Central memory CD8-positive, alpha-beta T cell (primary cell): ENCODE measurements around the gene NLRP7.

Source experiments
- ATAC-seq: fragments of 150-1000 bp; cut with Tn5 transposase; replicated peaks from 2 replicates; pipeline ENCODE4 v1.10.0; 2022; ENCODE audit warnings: mild to moderate bottlenecking, moderate FRiP score, moderate number of reproducible peaks; ENCODE audit not compliant: poor library complexity, severe bottlenecking; ENCODE audit errors: extremely low read depth
- DNase-seq, 2 donors: peaks; one replicate each; pipeline ENCODE4 v3.0.0; 2021; ENCODE audit warnings: low spot score in 2 of 2
- H3K27ac Mint-ChIP-seq: one replicate; pipeline ENCODE4 v1.8.0; 2022; ENCODE audit warnings: low read depth, mild to moderate bottlenecking, moderate library complexity, mixed read lengths
- H3K27me3 Mint-ChIP-seq: one replicate; pipeline ENCODE4 v1.8.0; 2022; ENCODE audit warnings: mixed read lengths
- H3K36me3 Mint-ChIP-seq: one replicate; pipeline ENCODE4 v1.8.0; 2022; ENCODE audit warnings: mild to moderate bottlenecking, moderate library complexity, mixed read lengths; ENCODE audit not compliant: insufficient read depth
- H3K4me1 Mint-ChIP-seq: one replicate; pipeline ENCODE4 v1.8.0; 2022; ENCODE audit warnings: mixed read lengths
- H3K4me3 Mint-ChIP-seq: one replicate; pipeline ENCODE4 v1.8.0; 2022; ENCODE audit warnings: mild to moderate bottlenecking, moderate library complexity, mixed read lengths
- H3K9me3 Mint-ChIP-seq: one replicate; pipeline ENCODE4 v1.8.0; 2022; ENCODE audit warnings: mixed read lengths

The NLRP7 gene

GRCh38 chr19:54888239-54888638 is 59.1 kb downstream of the NLRP7 start:
- Mint-ChIP-seq H3K27me3 (no peaks in the 10 kb centered on the region), H3K36me3 (no peaks in the 10 kb centered on the region), H3K9me3 (no peaks in the 10 kb centered on the region), H3K4me1 (no peaks in the 10 kb centered on the region), H3K27ac (no peak overlapping the region), H3K4me3 (no peak overlapping the region)
- no peak for ATAC-seq
- no peak for DNase-seq

GRCh38 chr19:54883228-54883627 is 64.1 kb downstream of the NLRP7 start:
- DNase-seq: no peak
- H3K27me3 Mint-ChIP-seq: peaks cover 20% of the 10 kb centered on the region
- no peaks in the 10 kb centered on the region for H3K36me3 Mint-ChIP-seq
- no peak for ATAC-seq
- no peaks in the 10 kb centered on the region for H3K4me1 Mint-ChIP-seq
- H3K9me3 Mint-ChIP-seq: no peaks in the 10 kb centered on the region
- H3K27ac Mint-ChIP-seq: no peak overlapping the region
- H3K4me3 Mint-ChIP-seq: no peak overlapping the region

- Mint-ChIP-seq H3K9me3 (no peaks in the 10 kb centered on the region), H3K27me3 (peaks cover 20% of the 10 kb centered on the region), H3K4me1 (no peaks in the 10 kb centered on the region), H3K36me3 (no peaks in the 10 kb centered on the region), H3K4me3 (no peak overlapping the region), H3K27ac (no peak overlapping the region)
- ATAC-seq (no peak), DNase-seq (no peak)
These were observed 64.6 kb downstream of the NLRP7 start for GRCh38 chr19:54882758-54883157.

- H3K4me1 Mint-ChIP-seq: no peaks in the 10 kb centered on the region
- DNase-seq (no peak), ATAC-seq (no peak)
- H3K4me3 Mint-ChIP-seq: no peak overlapping the region
- no peaks in the 10 kb centered on the region for H3K36me3 Mint-ChIP-seq
- H3K27ac Mint-ChIP-seq: no peak overlapping the region
- peaks cover 23% of the 10 kb centered on the region for H3K27me3 Mint-ChIP-seq
- H3K9me3 Mint-ChIP-seq: no peaks in the 10 kb centered on the region
These were observed 65.4 kb downstream of the NLRP7 start for GRCh38 chr19:54881884-54882283.

GRCh38 chr19:54877471-54877870 is 69.9 kb downstream of the NLRP7 start:
- H3K9me3 Mint-ChIP-seq: no peaks in the 10 kb centered on the region
- peaks cover 32% of the 10 kb centered on the region for H3K27me3 Mint-ChIP-seq
- H3K36me3 Mint-ChIP-seq: no peaks in the 10 kb centered on the region
- DNase-seq (no peak), ATAC-seq (no peak)
- H3K4me3 Mint-ChIP-seq: no peak overlapping the region
- no peak overlapping the region for H3K27ac Mint-ChIP-seq
- H3K4me1 Mint-ChIP-seq: no peaks in the 10 kb centered on the region

- Mint-ChIP-seq H3K4me3 (no peak overlapping the region), H3K4me1 (no peaks in the 10 kb centered on the region), H3K36me3 (no peaks in the 10 kb centered on the region), H3K27me3 (peaks cover 27% of the 10 kb centered on the region), H3K9me3 (no peaks in the 10 kb centered on the region), H3K27ac (no peak overlapping the region)
- DNase-seq (no peak), ATAC-seq (no peak)
These were observed 71.8 kb downstream of the NLRP7 start for GRCh38 chr19:54875506-54875905.

GRCh38 chr19:54873990-54874389 is 73.3 kb downstream of the NLRP7 start, which contains the start of gene FCAR:
TSS of gene FCAR (plus strand) at chr19:54874235. CDS start at chr19:54874290, 55 bp downstream.
- Mint-ChIP-seq H3K4me3 (no peak within 1 kb of the TSS), H3K27ac (no peak within 1 kb of the TSS), H3K27me3 (peaks cover 18% of the 10 kb centered on the region), H3K4me1 (no peaks in the 10 kb centered on the region), H3K9me3 (no peaks in the 10 kb centered on the region), H3K36me3 (no peaks in the 10 kb centered on the region)
- DNase-seq: no peak
- ATAC-seq: no peak
